ENCODE data around the gene MTMR12. TPM values are rescaled to one million over a fixed set of nuclear protein-coding genes. Genes with fewer than 3 reads are reported as not detected.

Gene MTMR12
- total and polyA plus RNA-seq, 2 donors (not counting 3 experiments of a cell fraction or from before 2014, with no cell fraction given), result 18.2 to 38.6 TPM

DNA sequence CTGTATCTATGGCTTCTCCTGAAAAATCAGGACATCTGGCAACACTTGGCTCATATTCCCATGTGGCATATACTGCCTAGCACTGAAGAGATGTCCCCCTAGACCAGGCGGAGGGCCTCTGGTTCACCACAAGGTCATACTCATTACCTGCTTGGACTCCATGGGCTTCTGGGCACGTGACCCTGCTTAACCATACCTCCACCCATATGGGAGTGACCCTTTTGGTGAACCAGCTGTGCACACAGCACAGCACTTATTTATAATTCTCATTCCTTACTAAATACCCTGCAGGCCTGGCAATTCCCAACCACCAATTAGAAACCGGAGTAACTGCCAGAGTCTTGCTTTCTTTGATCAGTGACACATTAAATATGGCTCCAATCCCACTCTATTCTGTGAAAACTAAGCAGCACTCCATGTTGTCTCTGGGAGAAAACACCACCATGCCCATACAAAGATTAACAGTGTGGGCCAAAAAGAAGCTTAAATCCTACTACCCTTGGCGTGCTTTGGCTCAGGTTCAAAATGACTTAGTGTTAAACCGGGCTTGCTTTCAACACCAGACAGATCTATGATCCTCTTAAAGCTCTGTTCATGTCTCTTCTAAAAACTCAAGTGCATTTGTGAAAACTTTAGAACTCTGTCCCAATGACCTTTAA, 57.7 kb downstream of the MTMR12 start:
- Histone ChIP-seq H3K4me3 (replicated peaks in 1 of 3; ENCODE audit: insufficient read depth in 1 of 3, low read depth in 1 of 3, low read length in 3 of 3) (no peak overlapping the region), H3K9ac (replicated peaks; ENCODE audit: extremely low read depth, insufficient read depth, low read length) (no peak overlapping the region), H3K4me1 (ENCODE audit: control insufficient read depth, extremely low read depth, insufficient read depth, low read length) (no peaks in the 10 kb centered on the region), H2AFZ (ENCODE audit: low read depth, low read length) (no peak overlapping the region), H3K79me2 (ENCODE audit: control insufficient read depth, insufficient read depth, low read length) (no peaks in the 10 kb centered on the region), H3K27me3 (ENCODE audit: control insufficient read depth in 2 of 2, insufficient read depth in 2 of 2, low read length in 2 of 2) (no peaks in the 10 kb centered on the region), H3K9me1 (replicated peaks; ENCODE audit: control insufficient read depth, extremely low read depth, insufficient read depth, low read length) (no peaks in the 10 kb centered on the region), H3K27ac (ENCODE audit: insufficient read depth, low read depth, low read length) (no peak overlapping the region), H3K9me3 (replicated peaks; ENCODE audit: control insufficient read depth, insufficient read depth, low read length) (no peaks in the 10 kb centered on the region), H4K20me1 (replicated peaks; ENCODE audit: control insufficient read depth, extremely low read depth, insufficient read depth, low read length) (no peaks in the 10 kb centered on the region), H3K4me2 (ENCODE audit: insufficient read depth, low read length) (no peak overlapping the region), H3K36me3 (ENCODE audit: control insufficient read depth in 2 of 2, extremely low read depth in 1 of 2, insufficient read depth in 2 of 2, low read length in 2 of 2) (peaks cover 6 to 22% of the 10 kb centered on the region in 2 experiments)
- ChIA-PET CTCF (interaction anchor here (1.0 to 1.7 kb wide), 2 partner anchors 11 to 335 kb away, joined by 3 to 6 read pairs; no protein-coding TSS in a partner anchor), POLR2A (no interaction called here)
- no peak for FAIRE-seq
- DNase-seq (ENCODE audit: low read depth, low spot score), result no peak
- BruUV-seq (replicated peaks), result no TSS peak
- intact Hi-C loops (cut with micrococcal nuclease) (no loop called here), dilution Hi-C loops (cut with MboI; ENCODE audit: extremely low pct_ligation_motif_present, low sequenced_read_pairs) (no loop called here)
- TF ChIP-seq, protein P1, sequence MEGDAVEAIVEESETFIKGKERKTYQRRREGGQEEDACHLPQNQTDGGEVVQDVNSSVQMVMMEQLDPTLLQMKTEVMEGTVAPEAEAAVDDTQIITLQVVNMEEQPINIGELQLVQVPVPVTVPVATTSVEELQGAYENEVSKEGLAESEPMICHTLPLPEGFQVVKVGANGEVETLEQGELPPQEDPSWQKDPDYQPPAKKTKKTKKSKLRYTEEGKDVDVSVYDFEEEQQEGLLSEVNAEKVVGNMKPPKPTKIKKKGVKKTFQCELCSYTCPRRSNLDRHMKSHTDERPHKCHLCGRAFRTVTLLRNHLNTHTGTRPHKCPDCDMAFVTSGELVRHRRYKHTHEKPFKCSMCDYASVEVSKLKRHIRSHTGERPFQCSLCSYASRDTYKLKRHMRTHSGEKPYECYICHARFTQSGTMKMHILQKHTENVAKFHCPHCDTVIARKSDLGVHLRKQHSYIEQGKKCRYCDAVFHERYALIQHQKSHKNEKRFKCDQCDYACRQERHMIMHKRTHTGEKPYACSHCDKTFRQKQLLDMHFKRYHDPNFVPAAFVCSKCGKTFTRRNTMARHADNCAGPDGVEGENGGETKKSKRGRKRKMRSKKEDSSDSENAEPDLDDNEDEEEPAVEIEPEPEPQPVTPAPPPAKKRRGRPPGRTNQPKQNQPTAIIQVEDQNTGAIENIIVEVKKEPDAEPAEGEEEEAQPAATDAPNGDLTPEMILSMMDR (IDR thresholded peaks at IDR 0.05; ENCODE audit: extremely low read depth in 1 of 2, insufficient read depth in 1 of 2, low read depth in 1 of 2, low read length in 2 of 2), result no peak
- TF ChIP-seq FOS (IDR thresholded peaks at IDR 0.05; ENCODE audit: borderline replicate concordance, insufficient read depth, low read length) (no peak), EZH2 (IDR thresholded peaks at IDR 0.05; ENCODE audit: borderline replicate concordance, low read depth, low read length, severe bottlenecking) (no peak), MYC (IDR thresholded peaks at IDR 0.05; ENCODE audit: low read depth, low read length) (no peak), POLR2A (IDR thresholded peaks at IDR 0.05; ENCODE audit: low read depth, low read length) (no peak), GATA2 (IDR thresholded peaks at IDR 0.05; ENCODE audit: insufficient read depth, insufficient read length, low read depth, low read length) (no peak), JUN (IDR thresholded peaks at IDR 0.05; ENCODE audit: borderline replicate concordance, insufficient read depth, insufficient read length, low read depth) (no peak), POLR2AphosphoS5 (IDR thresholded peaks at IDR 0.05; ENCODE audit: insufficient read depth, low read depth, low read length) (no peak)
- TF ChIP-seq, protein P2, sequence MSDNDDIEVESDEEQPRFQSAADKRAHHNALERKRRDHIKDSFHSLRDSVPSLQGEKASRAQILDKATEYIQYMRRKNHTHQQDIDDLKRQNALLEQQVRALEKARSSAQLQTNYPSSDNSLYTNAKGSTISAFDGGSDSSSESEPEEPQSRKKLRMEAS (IDR thresholded peaks at IDR 0.05; ENCODE audit: insufficient read depth, insufficient read length), result no peak
